Measurements from ENCODE around the gene TECTA.

GRCh38 chr11:121104312-121104762, 3.3 kb downstream of the TECTA start:
- TF ChIP-seq POLR2A (IDR thresholded peaks at IDR 0.05) (no peak), CTCF (IDR thresholded peaks at IDR 0.05) (no peak)
